ENCODE measurements around the gene KDM5C. TPM values are rescaled to one million over a fixed set of nuclear protein-coding genes. Genes with fewer than 3 reads are reported as not detected.

The KDM5C gene
- total RNA-seq, 4 donors from 2014 or later: 66.3 to 184 (median 127) TPM

DNA sequence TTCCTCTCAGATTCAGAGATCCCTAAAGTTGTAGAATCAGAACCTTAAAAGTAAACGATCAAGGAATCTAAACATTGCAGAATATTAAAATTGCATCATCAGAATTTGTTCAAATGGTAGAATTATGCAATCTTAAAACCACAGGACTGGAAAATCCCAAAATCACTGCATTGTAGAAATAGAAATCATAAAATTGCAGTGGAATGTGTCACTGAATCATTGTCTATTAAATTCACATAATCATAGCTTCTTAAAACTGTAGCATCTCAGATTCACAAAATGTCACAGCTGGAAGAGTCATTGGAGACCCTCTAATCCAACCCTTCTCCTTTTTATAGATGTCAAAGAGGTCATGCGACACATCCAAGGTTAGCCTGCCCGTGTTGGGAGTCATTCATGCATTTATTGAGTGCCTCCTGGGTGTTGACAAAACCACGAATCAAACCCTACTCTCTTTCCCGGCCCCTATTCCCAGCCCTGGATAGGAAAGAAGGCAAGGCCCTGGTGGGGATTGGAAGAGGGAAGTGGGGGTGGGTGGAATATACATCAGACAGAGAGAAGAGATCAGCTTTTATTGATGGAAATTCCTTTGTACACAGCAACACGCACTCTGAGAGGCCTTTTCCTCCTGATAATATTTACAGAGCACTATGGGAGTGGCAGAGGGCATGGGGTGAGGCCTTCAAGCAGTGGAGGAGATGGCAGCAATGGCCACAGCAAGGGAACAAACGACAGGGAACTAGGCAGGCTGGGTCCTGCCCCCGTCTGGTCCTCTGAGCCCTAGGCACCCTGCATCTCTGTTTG is 41.0 kb upstream of the KDM5C start:
- intact Hi-C loops (cut with DNase I; ENCODE audit: low total_unique reads): no loop called here
- peak overlapping the region in 1 of 2 donors; percentile 44 for H3K27ac ChIP-seq
- no peak overlapping the region for H3K4me3 ChIP-seq
- H3K27me3 ChIP-seq: no peaks in the 10 kb centered on the region
- no peak for DNase-seq
- no peaks in the 10 kb centered on the region for H3K9me3 ChIP-seq
- no peaks in the 10 kb centered on the region for H3K4me1 ChIP-seq
- TF ChIP-seq, protein P1, sequence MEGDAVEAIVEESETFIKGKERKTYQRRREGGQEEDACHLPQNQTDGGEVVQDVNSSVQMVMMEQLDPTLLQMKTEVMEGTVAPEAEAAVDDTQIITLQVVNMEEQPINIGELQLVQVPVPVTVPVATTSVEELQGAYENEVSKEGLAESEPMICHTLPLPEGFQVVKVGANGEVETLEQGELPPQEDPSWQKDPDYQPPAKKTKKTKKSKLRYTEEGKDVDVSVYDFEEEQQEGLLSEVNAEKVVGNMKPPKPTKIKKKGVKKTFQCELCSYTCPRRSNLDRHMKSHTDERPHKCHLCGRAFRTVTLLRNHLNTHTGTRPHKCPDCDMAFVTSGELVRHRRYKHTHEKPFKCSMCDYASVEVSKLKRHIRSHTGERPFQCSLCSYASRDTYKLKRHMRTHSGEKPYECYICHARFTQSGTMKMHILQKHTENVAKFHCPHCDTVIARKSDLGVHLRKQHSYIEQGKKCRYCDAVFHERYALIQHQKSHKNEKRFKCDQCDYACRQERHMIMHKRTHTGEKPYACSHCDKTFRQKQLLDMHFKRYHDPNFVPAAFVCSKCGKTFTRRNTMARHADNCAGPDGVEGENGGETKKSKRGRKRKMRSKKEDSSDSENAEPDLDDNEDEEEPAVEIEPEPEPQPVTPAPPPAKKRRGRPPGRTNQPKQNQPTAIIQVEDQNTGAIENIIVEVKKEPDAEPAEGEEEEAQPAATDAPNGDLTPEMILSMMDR (IDR thresholded peaks at IDR 0.05): no peak
- TF ChIP-seq POLR2A (IDR thresholded peaks at IDR 0.05): no peak
- H3K36me3 ChIP-seq: no peaks in the 10 kb centered on the region

DNA sequence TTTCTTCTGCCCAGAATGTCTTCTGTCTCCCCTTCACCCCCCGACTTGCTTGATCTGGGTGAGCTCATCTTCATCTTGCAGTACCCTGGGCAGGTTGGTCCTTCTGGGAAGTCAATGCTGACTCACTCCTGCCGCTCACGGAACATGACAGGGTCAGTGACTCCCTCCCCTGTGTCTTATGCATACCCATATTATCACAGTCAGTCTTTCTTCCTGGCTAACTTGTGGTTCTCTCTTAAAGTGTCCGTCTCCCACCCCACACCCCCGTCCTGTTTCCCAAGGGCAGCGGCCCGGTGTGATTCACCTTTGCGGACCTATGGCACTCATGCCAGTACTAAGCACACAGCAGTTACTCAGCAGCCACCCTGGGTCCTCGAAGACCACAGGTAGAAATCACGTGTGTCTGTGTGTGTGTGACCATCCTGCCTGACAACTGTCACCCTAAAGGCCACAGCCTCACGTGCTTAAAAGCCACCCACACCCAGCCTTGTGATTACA is 38.6 kb upstream of the KDM5C start:
- Histone ChIP-seq H3K9me3 (no peaks in the 10 kb centered on the region), H3K36me3 (no peaks in the 10 kb centered on the region), H3K4me1 (no peaks in the 10 kb centered on the region), H3K27ac (no peak overlapping the region), H3K4me3 (no peak overlapping the region), H3K27me3 (no peaks in the 10 kb centered on the region)
- no peak for DNase-seq
- intact Hi-C loops (cut with DNase I; ENCODE audit: low total_unique reads): no loop called here
- TF ChIP-seq POLR2A (IDR thresholded peaks at IDR 0.05): no peak
- TF ChIP-seq, protein P1 (IDR thresholded peaks at IDR 0.05): no peak

DNA sequence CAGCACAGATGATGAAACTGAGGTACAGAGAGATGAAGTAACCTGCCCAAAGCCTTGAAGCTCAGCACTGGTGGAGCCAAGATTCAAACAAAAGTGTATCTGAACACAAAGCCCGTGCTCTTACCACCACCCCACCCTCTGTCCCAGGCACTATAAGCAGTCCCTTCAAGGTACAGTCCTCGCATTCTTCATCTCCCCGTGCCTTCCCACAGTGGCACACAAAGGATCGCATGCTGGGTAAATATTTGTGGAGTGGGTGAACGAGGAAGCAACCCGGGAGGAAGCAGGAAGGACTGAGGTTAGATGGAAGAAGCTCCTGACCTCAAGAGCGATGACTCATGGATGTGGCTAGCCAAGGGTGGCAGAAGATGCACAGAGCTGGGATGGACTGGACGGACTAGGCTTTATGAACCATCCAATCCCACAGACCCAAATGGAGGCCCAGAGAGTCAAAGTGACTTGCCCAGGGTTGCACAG is 37.9 kb upstream of the KDM5C start:
- Histone ChIP-seq H3K4me1 (no peaks in the 10 kb centered on the region), H3K9me3 (no peaks in the 10 kb centered on the region), H3K27ac (no peak overlapping the region), H3K4me3 (no peak overlapping the region), H3K27me3 (no peaks in the 10 kb centered on the region), H3K36me3 (no peaks in the 10 kb centered on the region)
- intact Hi-C loops (cut with DNase I; ENCODE audit: low total_unique reads): no loop called here
- no peak for DNase-seq
- TF ChIP-seq POLR2A (IDR thresholded peaks at IDR 0.05): no peak
- TF ChIP-seq, protein P1 (IDR thresholded peaks at IDR 0.05): no peak

DNA sequence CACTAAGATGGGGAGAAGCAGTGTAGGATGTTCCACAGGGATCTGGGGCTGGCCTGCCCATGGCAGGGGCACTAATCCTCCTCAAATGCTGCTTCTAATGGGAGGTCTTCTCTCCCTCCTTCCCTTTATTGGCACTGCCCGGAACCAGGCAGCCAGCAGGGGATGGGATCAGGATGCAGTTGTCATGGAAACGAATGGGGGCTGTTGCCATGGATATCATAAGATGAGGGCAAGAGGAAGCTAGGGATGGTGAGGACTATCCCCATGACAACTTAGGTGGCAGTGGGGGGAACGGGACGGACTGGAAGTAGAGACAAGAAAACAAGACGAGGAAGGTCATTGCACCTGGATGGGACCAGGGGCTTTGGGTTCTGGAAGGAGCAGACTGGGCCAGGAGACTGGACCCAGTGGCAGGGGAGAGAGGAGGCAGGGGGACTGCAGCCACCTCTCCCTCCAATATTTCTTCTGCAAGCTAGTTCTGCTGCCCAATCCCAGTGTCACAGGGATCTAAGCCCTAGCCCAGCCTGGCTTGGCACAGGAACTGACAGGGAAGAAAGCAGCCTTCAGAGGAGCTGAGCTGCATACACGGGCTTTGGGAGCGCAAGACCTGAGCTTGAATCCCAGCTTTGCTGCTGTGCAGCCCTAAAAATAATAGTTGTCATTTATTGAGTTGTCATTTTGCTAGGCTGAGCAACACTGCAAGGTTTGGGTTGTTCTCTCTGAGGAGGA is 37.3 kb upstream of the KDM5C start:
- H3K27me3 ChIP-seq: no peaks in the 10 kb centered on the region
- H3K27ac ChIP-seq: no peak overlapping the region
- TF ChIP-seq, protein P1 (IDR thresholded peaks at IDR 0.05): no peak
- TF ChIP-seq POLR2A (IDR thresholded peaks at IDR 0.05): no peak
- no peaks in the 10 kb centered on the region for H3K36me3 ChIP-seq
- no peak overlapping the region for H3K4me3 ChIP-seq
- H3K4me1 ChIP-seq: no peaks in the 10 kb centered on the region
- intact Hi-C loops (cut with DNase I; ENCODE audit: low total_unique reads): no loop called here
- H3K9me3 ChIP-seq: no peaks in the 10 kb centered on the region
- DNase-seq: no peak
